HG03565 (cell line): Measurements from ENCODE around the gene NOS3.
A peak's percentile ranks its signal among the peaks of the same experiment; 100 is the strongest.
"Not testable (repeated sequence)": the region's sequence is repeated elsewhere in the genome, so short reads cannot be mapped to it uniquely, and the experiment has no call there.

Experiments used
- ATAC-seq: cut with Tn5 transposase; IDR thresholded peaks from one replicate; pipeline ENCODE4 v1.9.1; 2021; ENCODE audit warnings: mild to moderate bottlenecking, moderate library complexity; ENCODE audit not compliant: unreplicated experiment

The NOS3 gene

GRCh38 chr7:151032936-151033863 lies 42.4 kb downstream of the NOS3 start:
- ATAC-seq = no peak

- no peak for ATAC-seq
These were observed 43.0 kb downstream of the NOS3 start for GRCh38 chr7:151033864-151034249.

- no peak for ATAC-seq
These were observed 43.7 kb downstream of the NOS3 start for GRCh38 chr7:151034312-151035025.

- ATAC-seq = no peak
These were observed 44.4 kb downstream of the NOS3 start for GRCh38 chr7:151035026-151035717.

- no peak for ATAC-seq
These were observed 45.1 kb downstream of the NOS3 start for GRCh38 chr7:151035902-151036301.

GRCh38 chr7:151038951-151039849 lies 48.4 kb downstream of the NOS3 start:
- ATAC-seq = peak; percentile 41

- no peak for ATAC-seq
These were observed 49.2 kb downstream of the NOS3 start for GRCh38 chr7:151039850-151040548.

GRCh38 chr7:151040616-151041375 lies 50.0 kb downstream of the NOS3 start:
- no peak for ATAC-seq

- ATAC-seq = not testable (repeated sequence)
These were observed 52.6 kb downstream of the NOS3 start for GRCh38 chr7:151043449-151043848.

- ATAC-seq = no peak
These were observed 53.1 kb downstream of the NOS3 start for GRCh38 chr7:151043959-151044358.

- no peak for ATAC-seq
These were observed 54.4 kb downstream of the NOS3 start for GRCh38 chr7:151045262-151045661.

- ATAC-seq = no peak
These were observed 55.1 kb downstream of the NOS3 start for GRCh38 chr7:151045967-151046366.

GRCh38 chr7:151046603-151047573 lies 56.1 kb downstream of the NOS3 start:
- ATAC-seq = no peak

GRCh38 chr7:151047976-151048815 lies 57.4 kb downstream of the NOS3 start, which contains the start of gene ASIC3:
Gene ASIC3 (plus strand): TSS chr7:151048531. CDS start chr7:151048886, 355 bp downstream.
- ATAC-seq = no peak

- no peak for ATAC-seq
These were observed 58.2 kb downstream of the NOS3 start for GRCh38 chr7:151048911-151049463.

GRCh38 chr7:151051108-151051507 lies 60.3 kb downstream of the NOS3 start:
- ATAC-seq = no peak

- ATAC-seq = no peak
These were observed 62.3 kb downstream of the NOS3 start for GRCh38 chr7:151053096-151053495.
